ENCODE measurements around the gene TSPEAR.

The TSPEAR gene

GRCh38 chr21:44547656-44548331, 163.6 kb downstream of the TSPEAR start:
- no peak for DNase-seq (ENCODE audit: low read depth)

- DNase-seq (ENCODE audit: low read depth), result no peak
Measured at GRCh38 chr21:44544566-44544965, 166.8 kb downstream of the TSPEAR start.

GRCh38 chr21:44542716-44543115, 168.7 kb downstream of the TSPEAR start:
- DNase-seq (ENCODE audit: low read depth), result no peak

DNA sequence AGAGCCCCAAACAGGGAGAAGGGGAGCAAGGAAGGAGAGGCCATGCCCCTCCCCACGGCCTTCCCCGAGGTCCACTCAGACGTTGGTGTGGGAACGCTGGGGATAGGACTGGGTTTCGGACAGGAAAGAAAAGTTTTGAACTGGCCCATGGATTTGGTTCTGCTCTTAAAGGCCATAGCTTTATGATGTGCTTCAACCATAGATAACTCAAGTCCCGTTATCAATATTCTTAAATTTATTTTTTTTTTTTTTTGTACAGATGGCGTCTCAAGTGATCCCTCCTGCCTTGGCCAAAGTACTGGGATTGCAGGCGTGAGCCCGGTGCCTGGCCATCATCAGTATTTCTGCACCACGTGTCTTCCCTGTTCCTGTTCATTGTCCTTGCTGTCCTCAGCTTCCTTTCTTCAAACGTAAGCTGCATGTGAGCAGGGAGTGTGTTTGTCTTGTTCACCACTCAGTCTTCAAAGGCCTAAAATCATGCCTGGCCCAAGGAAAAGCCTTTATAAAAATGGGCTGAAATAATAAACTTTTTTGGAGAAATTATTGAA, 170.6 kb downstream of the TSPEAR start:
- no peak for DNase-seq (ENCODE audit: low read depth)

DNA sequence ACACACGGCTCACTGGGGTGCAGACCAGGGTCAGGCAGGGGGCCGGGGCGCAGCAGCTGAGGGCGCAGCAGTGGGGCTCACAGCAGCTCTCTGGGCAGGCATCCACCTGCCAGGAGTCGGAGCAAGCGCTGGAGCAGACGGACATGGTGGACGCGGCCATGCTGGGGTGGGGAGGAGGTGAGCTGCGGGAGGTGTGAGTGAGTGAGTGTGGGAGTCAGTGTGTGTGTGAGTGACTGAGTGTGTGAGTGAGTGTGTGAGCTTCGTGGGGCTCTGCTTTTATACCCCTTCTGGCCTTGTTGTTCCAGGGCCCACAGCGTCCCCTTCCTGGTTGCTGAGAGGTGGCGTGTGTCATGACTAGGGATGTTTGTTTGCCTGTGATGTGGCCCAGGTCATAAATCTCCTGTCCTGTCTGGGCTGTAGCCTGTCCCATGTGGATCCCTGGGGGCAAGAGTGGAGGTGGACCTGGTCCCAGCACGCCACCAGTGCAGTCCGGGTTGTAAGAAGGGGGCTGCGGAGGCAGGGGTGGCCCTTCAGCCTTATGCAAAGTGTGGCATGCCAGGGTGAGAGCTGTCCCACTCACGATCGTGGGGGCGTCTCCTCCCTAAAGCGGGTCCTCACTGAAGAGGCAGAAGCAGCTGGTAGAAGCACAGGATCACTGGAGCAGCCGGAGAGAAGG, 171.2 kb downstream of the TSPEAR start, which contains the start of gene KRTAP10-1:
Gene KRTAP10-1 (minus strand): TSS at position 205 of the 676 bp plus-strand sequence. CDS start 45 bp downstream, at position 160.
- DNase-seq (ENCODE audit: low read depth), result no peak

- DNase-seq (ENCODE audit: low read depth), result no peak
Measured at GRCh38 chr21:44539046-44539445, 172.3 kb downstream of the TSPEAR start.

- no peak for DNase-seq (ENCODE audit: low read depth)
Measured at GRCh38 chr21:44537930-44538911, 173.2 kb downstream of the TSPEAR start.

DNA sequence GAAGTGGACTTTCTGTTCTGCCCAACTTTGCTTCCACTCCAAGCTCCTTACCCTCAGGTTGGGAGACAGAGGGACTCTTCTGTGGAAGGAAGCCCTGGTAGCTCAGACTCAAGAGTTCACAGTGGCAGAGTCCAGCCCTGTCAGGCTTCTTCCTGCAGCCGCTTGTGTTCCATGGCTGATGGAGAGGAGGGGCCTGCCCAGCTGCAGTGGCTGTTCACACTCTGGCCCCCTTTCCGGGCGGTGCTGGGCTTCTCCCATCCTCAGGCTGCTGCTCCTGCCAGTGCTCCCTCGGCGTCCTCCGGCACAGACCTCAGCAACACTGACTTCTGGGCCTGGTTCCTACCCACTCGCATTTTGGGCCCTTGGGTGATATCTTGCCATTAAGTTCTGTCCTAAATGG, 175.4 kb downstream of the TSPEAR start:
- DNase-seq (ENCODE audit: low read depth), result no peak

GRCh38 chr21:44534688-44535087, 176.7 kb downstream of the TSPEAR start:
- no peak for DNase-seq (ENCODE audit: low read depth)

GRCh38 chr21:44533891-44534627, 177.3 kb downstream of the TSPEAR start:
- no peak for DNase-seq (ENCODE audit: low read depth)

GRCh38 chr21:44533121-44533890, 178.1 kb downstream of the TSPEAR start:
- no peak for DNase-seq (ENCODE audit: low read depth)

- no peak for DNase-seq (ENCODE audit: low read depth)
Measured at GRCh38 chr21:44532712-44533111, 178.7 kb downstream of the TSPEAR start.

- no peak for DNase-seq (ENCODE audit: low read depth)
Measured at GRCh38 chr21:44531606-44532564, 179.5 kb downstream of the TSPEAR start.

DNA sequence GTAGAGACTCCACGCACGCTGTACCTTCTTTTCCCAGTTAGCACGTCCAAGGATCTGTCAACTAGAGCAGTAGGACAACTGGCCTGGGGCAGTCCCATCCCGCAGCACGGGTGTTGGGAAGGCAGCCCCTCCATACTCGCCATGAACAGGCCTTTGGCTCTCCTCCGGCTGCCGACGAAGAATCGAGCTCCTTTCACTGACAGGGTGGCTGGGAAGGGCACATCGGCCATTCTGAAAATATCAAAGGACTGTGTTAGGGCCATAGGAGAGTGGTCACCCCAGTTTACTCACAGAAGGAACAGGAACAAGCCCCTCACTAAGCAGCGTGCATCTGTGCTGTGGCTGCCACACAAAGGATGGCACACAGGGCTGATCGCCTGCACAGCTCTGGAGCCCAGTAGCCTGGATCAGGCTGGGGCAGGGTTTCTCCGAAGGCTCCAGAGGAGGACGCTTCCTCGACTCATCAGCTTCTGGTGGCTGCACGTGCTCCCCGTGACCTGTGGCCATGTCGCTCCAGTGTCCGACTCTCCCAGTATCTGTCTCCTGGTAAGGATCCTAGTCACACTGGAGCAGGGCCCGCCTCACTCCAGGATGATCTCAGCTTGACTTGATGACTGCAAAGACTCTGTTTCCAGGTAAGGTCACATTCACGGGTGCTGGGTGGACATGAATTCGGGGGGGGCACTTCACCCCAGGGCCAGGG, 180.3 kb downstream of the TSPEAR start:
- no peak for DNase-seq (ENCODE audit: low read depth)

DNA sequence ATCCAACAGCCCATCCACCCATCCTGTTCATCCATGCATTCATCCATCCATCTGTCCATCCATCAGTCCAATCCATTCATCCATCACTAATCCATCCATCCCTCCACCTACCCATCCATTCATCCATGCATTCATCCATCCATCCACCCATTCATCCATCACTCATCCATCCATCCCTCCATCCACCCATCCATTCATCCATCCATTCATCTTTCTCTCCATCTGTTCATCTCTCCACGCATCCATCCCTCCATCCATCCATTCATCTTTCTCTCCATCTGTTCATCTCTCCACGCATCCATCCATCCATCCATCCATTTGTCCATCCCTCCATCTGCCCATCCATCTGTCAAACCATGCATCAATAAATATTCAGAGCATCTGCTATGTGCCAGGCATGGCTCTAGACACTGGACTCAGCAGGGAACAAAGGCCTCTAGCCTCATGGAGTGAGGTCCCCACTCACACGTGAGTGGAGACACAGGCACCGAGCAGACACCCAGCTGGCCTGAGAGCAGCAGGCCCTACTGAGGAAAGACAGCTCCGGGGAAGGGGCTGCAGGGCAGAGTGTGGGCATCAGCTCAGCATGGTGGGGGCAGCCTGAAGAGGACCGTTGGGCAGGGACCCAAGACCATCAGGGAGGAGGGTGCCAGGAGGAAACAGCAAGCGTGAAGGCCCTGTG, 181.0 kb downstream of the TSPEAR start:
- no peak for DNase-seq (ENCODE audit: low read depth)

DNA sequence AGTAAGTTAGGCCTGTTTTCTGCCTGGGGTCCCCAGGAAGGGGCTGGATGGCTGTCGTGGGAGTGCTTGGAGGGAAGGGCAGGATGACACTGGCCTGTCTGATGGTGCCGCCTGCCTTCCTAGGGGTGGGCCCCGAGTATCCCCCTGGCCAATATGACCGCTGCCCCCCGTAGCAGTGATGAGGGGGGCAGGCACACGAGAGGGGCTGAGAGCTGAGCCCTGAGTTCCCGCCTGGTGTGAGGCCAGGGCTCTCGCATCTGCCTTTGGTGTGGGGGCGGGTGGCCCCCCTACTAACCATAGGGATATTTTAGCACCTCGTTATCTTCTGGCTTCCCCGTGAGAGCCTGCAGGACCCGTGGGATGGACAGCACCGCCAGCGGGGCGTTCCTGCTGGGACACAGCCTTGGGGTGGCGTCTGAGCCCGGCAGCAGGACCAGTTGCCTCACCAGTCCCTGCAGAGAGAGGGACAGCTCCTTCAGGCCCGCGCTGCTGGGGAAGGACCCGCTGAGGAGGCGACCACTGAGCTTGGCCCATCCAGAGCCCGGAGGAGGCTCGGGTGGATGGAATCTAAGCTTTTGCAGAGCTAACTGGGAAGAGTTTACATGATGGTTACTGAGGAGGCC, 181.8 kb downstream of the TSPEAR start:
- DNase-seq (ENCODE audit: low read depth), result no peak

DNA sequence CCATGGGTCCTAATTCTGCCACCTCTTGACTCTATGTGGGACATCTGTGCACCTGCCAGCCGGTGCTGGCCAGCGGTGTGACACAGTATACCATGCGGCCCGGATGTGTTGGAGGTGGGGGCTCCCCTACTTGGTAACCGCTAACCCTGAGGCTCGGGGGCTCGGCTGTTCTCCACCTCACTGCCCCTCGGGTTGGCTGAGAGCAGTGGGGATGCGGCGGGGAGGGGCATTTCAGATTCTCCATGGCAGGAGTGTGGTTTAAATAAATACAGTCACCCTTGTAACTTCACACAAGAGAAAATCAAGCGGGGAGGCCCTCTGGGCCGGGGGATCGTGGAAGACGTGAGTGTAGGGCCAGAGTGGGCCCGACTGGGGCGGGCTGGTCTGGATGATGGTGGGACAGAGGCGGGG, 182.4 kb downstream of the TSPEAR start:
- no peak for DNase-seq (ENCODE audit: low read depth)

DNA sequence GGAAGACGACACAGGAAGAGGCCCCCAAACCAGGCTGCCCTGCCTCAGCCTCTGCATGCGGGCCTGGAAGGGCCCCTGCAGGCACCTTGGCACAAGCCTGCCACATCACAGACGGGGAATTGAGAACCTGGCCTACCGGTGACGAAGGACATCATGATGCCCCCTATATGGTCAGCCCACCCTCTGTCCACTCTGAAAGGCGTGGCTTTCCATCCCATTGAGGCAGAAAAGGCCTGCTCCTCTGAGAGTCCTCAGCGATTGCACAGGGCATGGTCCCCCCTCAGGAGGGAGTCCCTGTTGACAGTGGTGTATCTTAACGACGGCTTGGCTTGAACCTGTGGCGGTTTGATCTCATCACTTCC, 182.8 kb downstream of the TSPEAR start:
- no peak for DNase-seq (ENCODE audit: low read depth)

All from GM04504 (cell line).